ENCODE measurements around the gene TTLL12. TPM values are rescaled to one million over a fixed set of nuclear protein-coding genes. Genes with fewer than 3 reads are reported as not detected.

The TTLL12 gene
- total and polyA plus RNA-seq, 2 donors (not counting 1 experiment from before 2014, with no cell fraction given): 11.0 to 21.3 TPM

DNA sequence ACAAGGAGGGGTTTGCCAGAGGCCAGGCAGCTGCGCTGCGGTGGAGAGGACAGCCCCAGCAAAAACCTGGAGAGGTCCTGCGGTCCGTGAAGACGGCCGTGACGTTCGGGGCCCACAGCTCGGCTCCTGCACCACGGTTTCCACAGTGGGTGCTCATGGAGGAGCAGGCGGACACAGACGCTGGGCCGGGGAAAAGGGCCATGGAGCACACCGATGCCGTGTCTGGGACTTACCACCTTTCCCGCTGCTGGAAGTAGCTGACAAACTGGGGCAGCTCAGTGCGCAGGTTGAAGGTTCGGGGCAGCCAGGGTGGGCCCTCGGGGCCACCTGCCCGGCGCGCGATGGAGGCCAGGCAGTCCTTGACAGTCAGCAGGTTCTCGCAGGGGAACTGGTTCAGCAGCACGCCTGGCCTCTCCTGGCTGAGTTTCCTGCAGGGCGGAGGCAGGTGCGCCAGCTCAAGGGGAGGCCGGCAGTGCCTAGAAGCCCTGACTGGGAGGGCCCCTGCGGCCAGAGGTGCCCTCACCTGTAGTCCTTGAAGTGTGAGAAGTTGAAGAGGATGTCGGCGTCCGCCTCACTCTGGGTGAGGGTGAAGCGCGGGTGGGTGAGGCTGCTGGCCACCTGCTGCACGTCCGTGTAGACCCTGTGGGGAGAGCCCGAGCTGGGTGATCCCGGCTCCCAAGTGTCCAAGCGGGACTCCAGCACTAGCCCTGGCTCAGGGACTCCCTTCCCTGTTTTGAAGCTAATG is 12.8 kb downstream of the TTLL12 start:
- TF ChIP-seq EZH2 (IDR thresholded peaks at IDR 0.05; ENCODE audit: borderline replicate concordance, insufficient read depth, low read depth, low read length, poor library complexity, severe bottlenecking): no peak
- TF ChIP-seq, protein P1, sequence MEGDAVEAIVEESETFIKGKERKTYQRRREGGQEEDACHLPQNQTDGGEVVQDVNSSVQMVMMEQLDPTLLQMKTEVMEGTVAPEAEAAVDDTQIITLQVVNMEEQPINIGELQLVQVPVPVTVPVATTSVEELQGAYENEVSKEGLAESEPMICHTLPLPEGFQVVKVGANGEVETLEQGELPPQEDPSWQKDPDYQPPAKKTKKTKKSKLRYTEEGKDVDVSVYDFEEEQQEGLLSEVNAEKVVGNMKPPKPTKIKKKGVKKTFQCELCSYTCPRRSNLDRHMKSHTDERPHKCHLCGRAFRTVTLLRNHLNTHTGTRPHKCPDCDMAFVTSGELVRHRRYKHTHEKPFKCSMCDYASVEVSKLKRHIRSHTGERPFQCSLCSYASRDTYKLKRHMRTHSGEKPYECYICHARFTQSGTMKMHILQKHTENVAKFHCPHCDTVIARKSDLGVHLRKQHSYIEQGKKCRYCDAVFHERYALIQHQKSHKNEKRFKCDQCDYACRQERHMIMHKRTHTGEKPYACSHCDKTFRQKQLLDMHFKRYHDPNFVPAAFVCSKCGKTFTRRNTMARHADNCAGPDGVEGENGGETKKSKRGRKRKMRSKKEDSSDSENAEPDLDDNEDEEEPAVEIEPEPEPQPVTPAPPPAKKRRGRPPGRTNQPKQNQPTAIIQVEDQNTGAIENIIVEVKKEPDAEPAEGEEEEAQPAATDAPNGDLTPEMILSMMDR (IDR thresholded peaks at IDR 0.05): no peak
- H3K27me3 Mint-ChIP-seq: no peaks in the 10 kb centered on the region
- Histone ChIP-seq H3K4me2 (replicated peaks; ENCODE audit: low read depth, low read length, poor library complexity, severe bottlenecking) (no peak overlapping the region), H3K36me3 (replicated peaks in 1 of 2; ENCODE audit: control extremely low read depth in 1 of 2, control insufficient read depth in 1 of 2, extremely low read depth in 1 of 2, insufficient read depth in 2 of 2, low read length in 1 of 2) (peaks cover 0 to 47% of the 10 kb centered on the region in 2 experiments), H3K9me3 (ENCODE audit: control extremely low read depth in 1 of 3, control insufficient read depth in 2 of 3, insufficient read depth in 1 of 3, low read length in 2 of 3) (no peaks in the 10 kb centered on the region), H3K4me3 (ENCODE audit: control extremely low read depth in 1 of 5, extremely low read depth in 1 of 5, insufficient read depth in 1 of 5, low read depth in 2 of 5, low read length in 4 of 5) (no peak overlapping the region), H3K4me1 (ENCODE audit: control insufficient read depth in 2 of 2, insufficient read depth in 2 of 2, low read length in 2 of 2) (no peaks in the 10 kb centered on the region), H4K20me1 (ENCODE audit: control insufficient read depth, insufficient read depth, low read length, poor library complexity, severe bottlenecking) (no peaks in the 10 kb centered on the region), H3K27me3 (replicated peaks in 1 of 4; ENCODE audit: control extremely low read depth in 1 of 4, control insufficient read depth in 3 of 4, insufficient read depth in 4 of 4, low read length in 3 of 4) (no peaks in the 10 kb centered on the region), H2AFZ (ENCODE audit: insufficient read depth, low read depth, low read length, poor library complexity, severe bottlenecking) (no peak overlapping the region), H3K79me2 (ENCODE audit: control insufficient read depth, insufficient read depth, low read length) (no peaks in the 10 kb centered on the region), H3K27ac (ENCODE audit: low read length in 2 of 2) (no peak overlapping the region), H3K9ac (ENCODE audit: low read length) (no peak overlapping the region)
- intact Hi-C loops (cut with micrococcal nuclease): no loop called here
- DNase-seq: no peak
- H3K9me3 Mint-ChIP-seq (ENCODE audit: insufficient read depth): no peaks in the 10 kb centered on the region
- 99% methylated on average over 39 of the region's 39 CpGs for WGBS (ENCODE audit: insufficient coverage)
- no peak for ATAC-seq (ENCODE audit: low read depth)
- H3K4me1 Mint-ChIP-seq: no peaks in the 10 kb centered on the region
- ChIA-PET POLR2A (interaction anchor here (0.5 kb wide), 1 partner anchor 27 kb away, joined by 5 read pairs; no protein-coding TSS in a partner anchor), CTCF (interaction anchor here (0.5 kb wide), 1 partner anchor 913 kb away, joined by 3 read pairs; no protein-coding TSS in a partner anchor)
- no peak overlapping the region for H3K4me3 Mint-ChIP-seq
- no peak overlapping the region for H3K27ac Mint-ChIP-seq

DNA sequence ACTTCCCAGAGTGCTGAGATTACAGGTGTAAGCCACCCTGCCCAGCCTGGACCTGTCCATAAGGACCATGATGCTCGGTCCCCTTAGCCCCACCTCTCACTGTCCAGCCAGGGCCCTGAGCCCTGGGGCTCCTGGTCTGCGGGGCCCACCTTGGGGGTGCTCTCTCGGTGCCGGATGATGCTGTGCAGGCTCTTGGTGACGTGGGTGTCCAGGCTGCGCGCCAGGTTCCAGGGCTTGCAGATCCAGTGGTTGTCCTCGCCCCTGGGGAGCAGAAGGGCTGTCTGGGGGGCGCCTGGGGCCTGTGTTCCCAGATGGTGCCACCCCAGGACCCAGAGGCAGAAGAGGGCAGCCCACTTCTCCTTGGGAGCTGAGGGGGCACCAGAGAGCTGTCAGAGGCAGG is 13.4 kb downstream of the TTLL12 start:
- ATAC-seq (ENCODE audit: low read depth): no peak
- TF ChIP-seq EZH2 (IDR thresholded peaks at IDR 0.05; ENCODE audit: borderline replicate concordance, insufficient read depth, low read depth, low read length, poor library complexity, severe bottlenecking): no peak
- TF ChIP-seq, protein P1 (IDR thresholded peaks at IDR 0.05): no peak
- Mint-ChIP-seq H3K27ac (no peak overlapping the region), H3K27me3 (no peaks in the 10 kb centered on the region), H3K9me3 (ENCODE audit: insufficient read depth) (no peaks in the 10 kb centered on the region), H3K4me3 (no peak overlapping the region), H3K4me1 (no peaks in the 10 kb centered on the region)
- Histone ChIP-seq H3K9me3 (ENCODE audit: control extremely low read depth in 1 of 3, control insufficient read depth in 2 of 3, insufficient read depth in 1 of 3, low read length in 2 of 3) (no peaks in the 10 kb centered on the region), H2AFZ (ENCODE audit: insufficient read depth, low read depth, low read length, poor library complexity, severe bottlenecking) (no peak overlapping the region), H3K4me1 (ENCODE audit: control insufficient read depth in 2 of 2, insufficient read depth in 2 of 2, low read length in 2 of 2) (no peaks in the 10 kb centered on the region), H3K36me3 (replicated peaks in 1 of 2; ENCODE audit: control extremely low read depth in 1 of 2, control insufficient read depth in 1 of 2, extremely low read depth in 1 of 2, insufficient read depth in 2 of 2, low read length in 1 of 2) (peaks cover 0 to 43% of the 10 kb centered on the region in 2 experiments), H3K27ac (ENCODE audit: low read length in 2 of 2) (no peak overlapping the region), H3K27me3 (replicated peaks in 1 of 4; ENCODE audit: control extremely low read depth in 1 of 4, control insufficient read depth in 3 of 4, insufficient read depth in 4 of 4, low read length in 3 of 4) (no peaks in the 10 kb centered on the region), H3K79me2 (ENCODE audit: control insufficient read depth, insufficient read depth, low read length) (no peaks in the 10 kb centered on the region), H3K4me3 (ENCODE audit: control extremely low read depth in 1 of 5, extremely low read depth in 1 of 5, insufficient read depth in 1 of 5, low read depth in 2 of 5, low read length in 4 of 5) (no peak overlapping the region), H3K9ac (ENCODE audit: low read length) (no peak overlapping the region), H3K4me2 (replicated peaks; ENCODE audit: low read depth, low read length, poor library complexity, severe bottlenecking) (no peak overlapping the region), H4K20me1 (ENCODE audit: control insufficient read depth, insufficient read depth, low read length, poor library complexity, severe bottlenecking) (no peaks in the 10 kb centered on the region)
- 97% methylated on average over 9 of the region's 9 CpGs for WGBS (ENCODE audit: insufficient coverage)
- CTCF ChIA-PET: no interaction called here
- intact Hi-C loops (cut with micrococcal nuclease): no loop called here
- POLR2A ChIA-PET: no interaction called here
- no peak for DNase-seq

Measured in B cell (primary cell).